ENCODE data around the gene TSPO. TPM values are rescaled to one million over a fixed set of nuclear protein-coding genes. Genes with fewer than 3 reads are reported as not detected.
"Not testable (repeated sequence)": the region's sequence is repeated elsewhere in the genome, so short reads cannot be mapped to it uniquely, and the experiment has no call there.

TSPO gene
- total RNA-seq, 1 donor from 2014 or later, result 465 TPM

GRCh38 chr22:43131773-43132501, 19.4 kb upstream of the TSPO start:
- peak; percentile 57 for DNase-seq

DNA sequence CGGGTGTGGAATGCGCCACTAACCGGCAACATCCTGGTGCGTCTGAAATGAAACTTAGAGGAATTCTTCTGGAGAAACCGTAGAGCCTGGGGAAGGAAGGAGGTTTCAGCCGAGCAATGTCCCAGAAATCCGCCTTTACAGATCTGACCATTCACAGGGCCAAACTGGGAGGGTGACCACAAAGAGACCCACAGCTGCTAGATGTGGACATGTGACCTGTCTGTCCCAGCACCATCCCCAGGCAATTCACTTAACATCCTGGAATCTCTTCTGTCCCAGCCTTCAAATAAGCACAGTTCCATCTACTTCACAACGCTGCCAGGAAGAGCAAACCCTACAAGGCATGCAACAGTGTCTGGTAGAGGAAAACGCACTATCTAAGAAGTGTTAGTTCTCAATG, 18.0 kb upstream of the TSPO start:
- no peak for DNase-seq

DNA sequence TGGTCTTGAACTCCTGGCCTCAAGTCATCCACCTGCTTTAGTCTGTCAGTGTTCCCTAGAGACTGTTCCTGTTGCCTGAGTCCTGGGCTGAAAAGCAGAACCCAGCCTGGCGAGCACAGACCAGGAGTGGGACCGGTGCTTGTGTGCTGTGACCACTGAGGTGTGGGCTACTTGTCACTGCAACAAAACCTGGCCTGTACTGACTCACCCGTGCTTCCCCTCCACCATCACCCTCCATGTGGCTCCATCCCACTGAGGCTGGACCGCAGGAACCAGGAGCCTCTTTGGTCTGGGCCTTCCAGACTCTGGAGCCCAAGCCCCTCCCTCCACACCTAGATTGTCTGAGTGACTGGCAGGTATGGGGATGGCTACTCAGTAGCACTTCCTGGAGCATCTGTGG, 16.8 kb upstream of the TSPO start:
- no peak for DNase-seq

GRCh38 chr22:43135565-43135964, 15.8 kb upstream of the TSPO start:
- DNase-seq, result no peak

DNA sequence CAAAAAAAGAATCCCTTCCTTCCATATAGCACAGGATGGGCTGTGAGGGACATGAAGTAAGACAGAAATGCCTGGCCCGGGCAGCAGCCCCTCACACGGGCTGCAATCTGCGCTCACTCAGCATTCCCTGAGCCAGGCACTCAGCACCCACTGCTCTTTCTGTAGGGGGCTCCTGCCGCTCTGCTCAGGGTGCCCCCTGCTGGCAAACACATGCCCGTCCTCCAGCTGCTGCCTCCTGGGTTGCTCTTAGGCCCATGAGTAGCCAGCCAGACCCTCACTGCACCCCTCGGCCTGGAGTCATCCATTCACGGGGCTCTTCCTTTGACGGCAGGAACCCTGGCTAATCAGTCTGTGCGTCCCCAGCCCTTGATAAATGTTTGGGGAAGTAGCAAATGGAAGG, 15.1 kb upstream of the TSPO start:
- DNase-seq, result peak; percentile 76

- no peak for DNase-seq
Measured at GRCh38 chr22:43136801-43137200, 14.6 kb upstream of the TSPO start.

- peak; percentile 49 for DNase-seq
Measured at GRCh38 chr22:43142880-43143562, 8.3 kb upstream of the TSPO start, which contains the start of gene MCAT. Gene MCAT (minus strand): TSS chr22:43143398. CDS start chr22:43143348, 50 bp downstream.

DNA sequence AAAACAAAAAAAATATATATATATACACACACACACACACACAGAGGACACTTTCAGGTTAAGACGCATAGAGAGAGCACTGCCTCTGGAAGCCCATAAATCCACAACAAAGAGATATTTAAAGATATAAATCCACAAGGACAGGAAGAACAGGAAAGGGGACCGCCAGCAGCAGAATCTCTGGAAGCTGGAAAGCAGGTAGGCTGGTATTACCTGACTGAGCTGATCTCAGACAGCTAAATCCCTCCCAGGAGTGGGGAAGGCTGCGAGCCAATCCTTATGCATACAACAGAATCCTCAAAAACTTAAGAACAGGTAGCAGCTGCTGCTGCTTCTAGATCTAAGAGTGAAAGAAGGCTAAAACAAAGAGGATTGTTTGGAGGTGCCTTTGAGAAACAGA, 6.4 kb upstream of the TSPO start:
- no peak for DNase-seq

DNA sequence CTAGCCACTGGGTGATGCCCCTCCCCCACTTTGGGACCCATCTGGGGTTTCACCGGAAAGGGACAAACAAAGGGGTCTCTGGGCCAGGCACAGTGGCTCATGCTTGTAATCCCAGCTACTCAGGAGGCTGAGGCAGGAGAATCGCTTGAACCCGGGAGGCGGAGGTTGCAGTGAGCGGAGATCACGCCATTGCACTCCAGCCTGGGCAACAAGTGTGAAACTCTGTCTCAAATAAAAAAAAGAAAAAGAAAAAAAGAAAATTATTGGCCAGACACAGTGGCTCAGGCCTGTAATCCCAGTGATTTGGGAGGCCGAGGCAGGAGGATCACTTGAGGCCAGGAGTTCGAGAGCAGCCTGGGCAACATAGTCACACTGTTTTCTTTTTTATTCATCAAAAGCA, 6.0 kb upstream of the TSPO start:
- not testable (repeated sequence) for DNase-seq

- not testable (repeated sequence) for DNase-seq
Measured at GRCh38 chr22:43146332-43146731, 5.0 kb upstream of the TSPO start.

- no peak for DNase-seq
Measured at GRCh38 chr22:43147821-43148220, 3.5 kb upstream of the TSPO start.

DNA sequence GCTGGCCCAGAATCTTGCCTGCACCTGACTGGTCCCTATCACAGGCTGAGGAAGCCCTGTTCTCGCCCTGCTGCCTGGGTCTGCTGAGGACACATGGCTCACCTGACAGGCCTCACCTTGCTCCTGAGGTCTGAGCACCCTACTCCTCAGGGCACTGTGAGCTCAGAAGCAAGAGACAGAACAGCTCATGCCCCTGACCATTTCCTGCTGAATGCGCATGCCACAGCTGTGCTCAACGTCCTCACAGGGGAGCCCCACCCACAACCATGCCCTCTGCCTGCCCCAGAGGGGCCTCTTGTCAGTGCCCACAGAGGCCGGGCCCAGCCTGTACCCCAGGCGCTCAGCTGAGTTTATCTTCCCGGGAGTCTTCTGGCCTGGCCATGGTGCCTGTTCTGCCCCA, 2.8 kb upstream of the TSPO start:
- no peak for DNase-seq

- no peak for DNase-seq
Measured at GRCh38 chr22:43150731-43151206, 590 bp upstream of the TSPO start.

GRCh38 chr22:43152003-43152356, 621 bp downstream of the TSPO start:
- no peak for DNase-seq

- DNase-seq, result peak; percentile 64
Measured at GRCh38 chr22:43152357-43153071, 1.2 kb downstream of the TSPO start.

GRCh38 chr22:43153899-43154298, 2.5 kb downstream of the TSPO start:
- DNase-seq, result no peak

GRCh38 chr22:43154887-43155536, 3.7 kb downstream of the TSPO start:
- DNase-seq, result no peak

- no peak for DNase-seq
Measured at GRCh38 chr22:43155789-43156188, 4.4 kb downstream of the TSPO start.

GRCh38 chr22:43156413-43156812, 5.1 kb downstream of the TSPO start:
- DNase-seq, result no peak

DNA sequence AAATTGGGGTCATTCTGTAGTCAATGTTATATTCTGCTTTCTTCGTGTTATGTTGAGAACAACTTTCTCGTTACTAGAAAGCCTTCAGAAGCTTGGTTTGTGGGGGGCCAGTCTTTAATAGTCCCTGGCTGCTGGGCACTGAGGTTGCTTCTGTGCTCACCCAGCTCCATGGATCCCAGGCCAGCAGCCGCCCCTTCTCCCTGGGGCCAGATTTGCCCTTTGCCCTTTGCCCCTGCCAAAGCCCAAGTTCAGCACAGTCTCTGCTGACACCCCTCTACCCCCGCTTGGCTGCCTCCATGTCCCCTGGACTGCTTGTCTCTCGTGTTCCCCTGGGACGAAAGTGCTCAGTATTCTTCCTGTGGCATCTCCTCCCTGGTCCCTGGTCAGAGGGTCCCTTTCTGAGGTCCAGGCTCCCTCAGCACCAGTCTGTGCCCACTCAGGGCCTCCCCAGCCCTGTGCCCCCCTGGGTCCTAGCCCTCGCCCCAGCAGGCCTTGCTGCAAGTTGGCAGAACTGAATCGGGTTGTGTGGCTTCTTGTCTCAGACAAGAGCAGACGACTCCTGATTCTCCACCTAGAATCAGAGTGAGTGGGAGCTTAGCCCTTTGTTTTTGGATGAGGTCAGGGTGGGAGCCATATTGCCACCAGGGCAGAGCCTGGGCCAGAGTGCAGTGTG, 6.7 kb downstream of the TSPO start:
- no peak for DNase-seq

DNA sequence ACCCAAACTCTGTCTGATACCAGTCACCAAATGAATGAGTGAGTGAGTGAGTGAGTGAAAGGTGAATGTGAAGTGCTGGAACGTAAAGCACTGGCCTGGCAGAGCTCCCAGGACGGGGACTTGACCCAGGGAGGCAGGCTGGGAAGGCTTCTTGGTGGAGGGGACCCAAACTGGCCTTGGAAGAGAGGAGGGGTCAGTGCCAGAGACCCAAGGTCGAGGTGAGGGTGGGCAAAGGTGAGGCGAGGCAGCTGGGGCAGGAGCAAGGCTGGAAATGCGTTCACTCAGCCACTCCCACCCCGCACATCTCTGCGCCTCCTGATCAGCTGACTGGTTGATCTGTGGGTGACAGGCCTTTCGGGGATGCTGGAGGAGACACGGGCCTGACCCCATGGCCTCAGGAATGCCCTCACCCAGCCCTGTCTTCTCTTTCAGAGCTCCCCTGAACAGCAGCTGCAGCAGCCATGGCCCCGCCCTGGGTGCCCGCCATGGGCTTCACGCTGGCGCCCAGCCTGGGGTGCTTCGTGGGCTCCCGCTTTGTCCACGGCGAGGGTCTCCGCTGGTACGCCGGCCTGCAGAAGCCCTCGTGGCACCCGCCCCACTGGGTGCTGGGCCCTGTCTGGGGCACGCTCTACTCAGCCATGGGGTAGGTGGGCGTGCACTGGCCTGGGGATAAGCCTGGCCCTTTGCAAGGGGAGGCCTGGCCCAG, 7.6 kb downstream of the TSPO start:
- DNase-seq, result no peak
